Upper lobe of left lung (tissue), 4 donors: ENCODE results near the gene PBX3.

Source experiments
- POLR2A ChIP-seq, 4 donors: fragments of 450-650 bp; IDR thresholded peaks; one replicate each; pipeline ENCODE4 v1.5.1; 2016 to 2017; ENCODE audit warnings: antibody characterized with exemption in 4 of 4, mild to moderate bottlenecking in 2 of 4
- TF ChIP-seq, protein P1 (sequence below), 6 experiments: fragments of 450-650 bp in 4 of 6; fragments of 200-600 bp in 2 of 6; sonication (generic) in 2 of 6; IDR thresholded peaks; one replicate each; pipeline ENCODE4 v1.5.1; 2016 to 2019; ENCODE audit warnings: antibody characterized with exemption in 6 of 6

DNA sequence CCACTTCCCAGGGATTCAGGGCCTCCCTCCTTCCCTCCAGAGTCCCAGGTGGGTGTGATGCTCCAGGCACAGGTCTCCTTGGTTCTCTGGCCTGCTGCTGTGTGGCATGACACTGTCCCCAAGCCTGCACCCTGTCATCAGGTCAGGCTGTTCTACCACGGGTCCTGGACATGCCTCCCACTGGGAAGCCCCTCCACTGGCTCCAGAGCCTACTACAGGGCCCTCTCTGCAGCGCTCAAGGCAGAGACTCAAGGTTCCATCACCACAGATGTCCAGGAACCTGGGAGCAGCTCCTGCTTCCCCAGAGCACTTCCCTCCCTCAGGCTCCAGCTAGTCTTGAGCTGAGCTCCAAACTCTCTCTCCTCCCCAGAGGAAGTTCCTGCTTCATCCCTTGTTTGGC is 237.3 kb downstream of the PBX3 start:
- TF ChIP-seq POLR2A (IDR thresholded peaks at IDR 0.05): no peak
- TF ChIP-seq, protein P1, sequence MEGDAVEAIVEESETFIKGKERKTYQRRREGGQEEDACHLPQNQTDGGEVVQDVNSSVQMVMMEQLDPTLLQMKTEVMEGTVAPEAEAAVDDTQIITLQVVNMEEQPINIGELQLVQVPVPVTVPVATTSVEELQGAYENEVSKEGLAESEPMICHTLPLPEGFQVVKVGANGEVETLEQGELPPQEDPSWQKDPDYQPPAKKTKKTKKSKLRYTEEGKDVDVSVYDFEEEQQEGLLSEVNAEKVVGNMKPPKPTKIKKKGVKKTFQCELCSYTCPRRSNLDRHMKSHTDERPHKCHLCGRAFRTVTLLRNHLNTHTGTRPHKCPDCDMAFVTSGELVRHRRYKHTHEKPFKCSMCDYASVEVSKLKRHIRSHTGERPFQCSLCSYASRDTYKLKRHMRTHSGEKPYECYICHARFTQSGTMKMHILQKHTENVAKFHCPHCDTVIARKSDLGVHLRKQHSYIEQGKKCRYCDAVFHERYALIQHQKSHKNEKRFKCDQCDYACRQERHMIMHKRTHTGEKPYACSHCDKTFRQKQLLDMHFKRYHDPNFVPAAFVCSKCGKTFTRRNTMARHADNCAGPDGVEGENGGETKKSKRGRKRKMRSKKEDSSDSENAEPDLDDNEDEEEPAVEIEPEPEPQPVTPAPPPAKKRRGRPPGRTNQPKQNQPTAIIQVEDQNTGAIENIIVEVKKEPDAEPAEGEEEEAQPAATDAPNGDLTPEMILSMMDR (IDR thresholded peaks at IDR 0.05): no peak
